Measurements from ENCODE around the gene VWA3B.
"Not testable (repeated sequence)": the region's sequence is repeated elsewhere in the genome, so short reads cannot be mapped to it uniquely, and the experiment has no call there.

VWA3B gene

DNA sequence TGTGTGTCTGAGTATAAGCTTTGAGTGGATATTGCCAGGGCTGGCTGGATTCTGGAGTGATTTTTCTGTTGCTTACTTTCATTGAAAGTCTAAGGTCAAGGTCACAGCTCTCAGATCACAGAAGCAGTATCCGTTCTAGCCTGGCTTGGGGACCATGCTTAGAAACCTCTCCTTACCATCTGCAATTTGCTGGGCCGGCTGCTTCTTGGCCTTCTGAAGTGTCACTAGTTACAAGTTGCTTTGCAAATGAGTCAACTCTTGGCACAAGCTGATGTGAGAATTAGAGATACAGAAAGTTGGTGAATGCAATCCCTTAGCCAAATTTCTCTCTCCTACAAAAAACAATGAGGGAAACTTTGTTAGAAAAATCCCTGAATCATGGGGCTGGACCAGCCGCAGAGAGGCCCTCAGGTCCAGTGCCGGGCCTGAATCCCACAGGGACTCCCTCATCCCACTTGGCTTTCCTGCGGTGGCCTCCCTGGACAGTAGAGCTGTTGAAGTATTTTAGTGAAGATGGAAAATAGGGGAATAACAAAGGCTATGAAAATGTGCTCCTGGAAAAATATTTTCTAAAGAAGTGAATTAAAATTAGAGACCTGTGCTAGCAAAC lies 166.6 kb downstream of the VWA3B start:
- no peak for DNase-seq

DNA sequence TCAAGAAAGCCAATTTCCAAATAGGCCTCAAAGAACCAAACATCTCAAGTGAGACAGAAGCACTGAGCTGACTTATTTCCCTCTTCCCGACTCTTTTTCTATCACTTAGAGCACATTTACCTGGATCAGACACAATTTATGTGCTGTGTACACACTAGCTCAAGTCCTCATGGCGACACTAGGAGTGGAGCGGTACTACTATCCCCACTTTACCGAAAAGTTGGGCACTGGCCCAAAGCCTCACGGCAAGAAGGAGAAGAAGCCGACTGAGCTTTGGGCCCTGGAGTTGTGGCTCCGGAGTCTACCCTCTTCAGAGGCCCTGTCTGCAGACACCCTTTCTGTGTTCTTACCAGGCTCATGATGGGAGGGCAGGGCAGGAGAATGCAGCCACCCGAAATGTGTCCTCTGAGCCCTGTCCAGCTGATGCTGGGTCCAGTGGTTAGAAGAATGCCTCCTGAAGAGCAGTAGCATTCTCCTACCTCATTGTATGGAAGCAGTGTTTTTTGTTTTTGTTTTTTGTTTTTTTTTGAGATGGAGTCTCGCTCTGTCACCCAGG lies 167.6 kb downstream of the VWA3B start:
- DNase-seq, result no peak

- no peak for DNase-seq
Measured at GRCh38 chr2:98258906-98259305, 171.9 kb downstream of the VWA3B start.

GRCh38 chr2:98263362-98263761 lies 176.4 kb downstream of the VWA3B start:
- DNase-seq, result no peak

GRCh38 chr2:98268225-98268624 lies 181.3 kb downstream of the VWA3B start:
- not testable (repeated sequence) for DNase-seq

DNA sequence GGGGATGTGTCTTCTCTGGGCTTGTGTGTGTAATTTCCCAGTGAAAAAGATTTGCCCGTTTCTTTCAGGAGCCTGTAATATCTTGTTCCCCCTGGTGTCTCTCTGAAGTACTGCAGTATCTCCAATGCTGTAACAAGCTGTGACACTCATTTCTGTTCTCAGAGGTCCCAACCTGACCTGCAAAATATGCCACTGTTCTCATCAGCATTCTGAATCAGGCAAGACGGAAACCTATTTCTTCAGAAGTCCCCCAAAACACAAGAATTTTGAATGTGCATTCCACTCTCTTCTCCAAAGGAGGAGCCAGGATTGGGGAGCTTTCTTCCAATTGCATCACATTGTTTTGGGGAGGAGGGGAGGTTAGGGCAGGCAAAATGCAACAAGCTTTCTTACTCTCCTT lies 182.3 kb downstream of the VWA3B start:
- peak in 1 of 2 experiments; percentile 57 for DNase-seq

DNA sequence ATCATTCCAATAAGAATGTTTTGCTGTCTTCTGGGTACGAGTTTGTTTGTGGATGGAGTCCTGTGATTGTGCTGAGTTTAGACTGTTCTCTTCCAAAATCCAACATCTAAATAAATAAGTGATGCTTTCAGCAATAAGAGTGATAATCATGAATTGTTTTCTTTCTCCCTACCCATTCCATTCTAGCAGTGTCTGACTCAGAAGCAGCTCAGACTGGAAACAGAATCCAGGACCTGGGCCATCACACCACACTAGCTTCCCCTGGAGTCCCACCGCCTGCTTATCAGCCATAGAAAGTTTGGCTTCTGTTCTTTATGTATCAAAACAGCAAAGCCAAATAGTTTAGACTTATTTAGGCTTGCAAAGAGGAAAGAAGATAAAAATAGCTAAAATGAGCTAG lies 182.9 kb downstream of the VWA3B start:
- no peak for DNase-seq

- DNase-seq, result no peak
Measured at GRCh38 chr2:98277162-98277859, 190.3 kb downstream of the VWA3B start.

DNA sequence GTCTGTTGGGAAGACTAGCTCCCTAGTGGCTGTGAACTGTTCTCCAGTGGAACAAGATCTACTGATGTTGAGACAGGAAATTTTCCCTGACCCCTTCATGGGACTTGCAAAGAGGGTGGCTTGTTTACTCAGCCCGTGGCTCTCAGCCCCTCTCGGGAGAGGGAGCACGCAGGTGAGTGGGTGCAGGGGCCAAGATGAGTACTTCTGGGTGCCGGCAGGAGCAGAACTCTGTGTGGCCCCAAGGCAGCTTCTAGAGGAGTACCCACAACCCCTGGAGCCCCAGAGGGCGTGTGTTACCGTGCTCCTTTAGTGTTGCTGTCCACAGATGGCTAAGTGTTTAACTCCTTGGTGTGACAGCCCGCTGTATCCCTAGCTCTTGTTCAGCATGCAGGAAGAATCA lies 191.1 kb downstream of the VWA3B start:
- no peak for DNase-seq

DNA sequence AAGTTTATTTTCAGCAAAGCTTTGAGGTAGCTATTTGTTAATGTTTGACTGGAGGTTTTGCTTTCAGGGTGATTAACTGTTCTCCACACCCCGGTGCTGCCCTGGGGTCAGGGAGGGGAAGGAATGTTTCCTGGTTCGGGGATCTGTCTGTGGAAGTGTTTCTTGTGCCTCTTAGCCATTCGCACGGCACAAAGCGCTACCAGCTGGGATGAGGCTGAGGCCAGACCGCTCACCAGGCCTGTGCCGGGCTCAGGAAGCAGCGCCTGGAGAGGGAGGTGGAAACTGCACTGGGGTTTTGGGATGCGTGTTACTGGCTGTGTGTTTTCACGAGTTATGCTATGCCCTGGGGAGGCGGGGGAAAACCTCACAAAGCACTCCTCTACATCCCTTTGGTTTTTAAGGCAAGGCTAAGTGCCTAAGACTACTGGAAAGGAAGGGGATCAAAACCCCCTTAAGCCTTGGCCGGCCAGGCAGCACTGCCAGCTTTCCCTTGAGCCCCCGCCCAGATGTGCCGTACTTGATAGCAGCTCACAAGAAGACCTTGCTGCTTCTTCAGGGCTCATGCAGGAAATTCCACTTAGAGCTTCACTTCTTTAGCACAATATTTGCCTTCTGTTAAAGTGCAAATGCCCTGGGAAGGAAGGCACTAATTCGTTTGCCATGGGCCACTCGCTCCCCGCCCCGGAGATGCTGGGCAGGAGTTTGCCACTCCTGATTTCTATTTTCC lies 193.6 kb downstream of the VWA3B start:
- DNase-seq, result no peak

DNA sequence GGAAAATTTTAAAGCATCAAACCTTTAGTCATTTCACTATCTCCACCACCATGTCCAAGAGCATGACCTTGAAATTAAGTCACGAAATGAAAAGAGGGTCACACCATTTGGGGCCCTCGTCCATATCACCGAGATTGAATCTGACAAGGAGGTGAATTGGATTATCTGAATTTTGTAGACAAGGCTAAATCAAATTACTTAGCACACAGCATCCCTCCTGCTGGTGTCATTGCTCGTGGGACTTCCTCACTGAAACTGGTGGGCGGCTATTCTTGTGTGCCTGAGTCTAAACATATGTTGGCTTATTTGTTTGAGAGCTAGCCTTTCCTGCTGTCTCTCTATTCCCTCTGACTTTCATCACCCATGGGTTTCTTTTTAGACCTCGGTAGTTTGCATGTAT lies 194.6 kb downstream of the VWA3B start:
- no peak for DNase-seq

GRCh38 chr2:98282109-98282508 lies 195.1 kb downstream of the VWA3B start:
- DNase-seq, result no peak

GRCh38 chr2:98293030-98293429 lies 206.1 kb downstream of the VWA3B start:
- no peak for DNase-seq

GRCh38 chr2:98293931-98294687 lies 207.1 kb downstream of the VWA3B start:
- DNase-seq, result no peak

- DNase-seq, result no peak
Measured at GRCh38 chr2:98294711-98295110, 207.7 kb downstream of the VWA3B start.

DNA sequence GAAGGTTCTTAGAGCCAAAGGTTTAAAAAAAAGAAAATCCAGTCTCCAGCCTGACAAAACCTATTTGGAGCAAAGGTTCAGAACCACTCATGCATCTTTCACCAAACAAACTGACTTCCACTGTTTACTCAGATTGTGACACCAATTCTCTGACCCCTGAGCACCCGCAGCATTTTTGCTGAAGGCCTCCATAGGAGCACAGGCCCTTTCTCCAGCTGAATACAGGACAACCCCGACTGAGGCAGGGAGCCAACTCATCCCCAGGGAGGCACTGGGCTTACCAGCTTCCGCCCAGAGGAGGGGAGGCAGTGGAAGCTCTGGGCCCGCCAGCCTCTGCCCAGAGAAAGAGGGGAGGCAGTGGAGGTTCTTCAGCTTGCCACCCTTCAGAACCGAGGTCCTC lies 208.3 kb downstream of the VWA3B start:
- DNase-seq, result no peak

DNA sequence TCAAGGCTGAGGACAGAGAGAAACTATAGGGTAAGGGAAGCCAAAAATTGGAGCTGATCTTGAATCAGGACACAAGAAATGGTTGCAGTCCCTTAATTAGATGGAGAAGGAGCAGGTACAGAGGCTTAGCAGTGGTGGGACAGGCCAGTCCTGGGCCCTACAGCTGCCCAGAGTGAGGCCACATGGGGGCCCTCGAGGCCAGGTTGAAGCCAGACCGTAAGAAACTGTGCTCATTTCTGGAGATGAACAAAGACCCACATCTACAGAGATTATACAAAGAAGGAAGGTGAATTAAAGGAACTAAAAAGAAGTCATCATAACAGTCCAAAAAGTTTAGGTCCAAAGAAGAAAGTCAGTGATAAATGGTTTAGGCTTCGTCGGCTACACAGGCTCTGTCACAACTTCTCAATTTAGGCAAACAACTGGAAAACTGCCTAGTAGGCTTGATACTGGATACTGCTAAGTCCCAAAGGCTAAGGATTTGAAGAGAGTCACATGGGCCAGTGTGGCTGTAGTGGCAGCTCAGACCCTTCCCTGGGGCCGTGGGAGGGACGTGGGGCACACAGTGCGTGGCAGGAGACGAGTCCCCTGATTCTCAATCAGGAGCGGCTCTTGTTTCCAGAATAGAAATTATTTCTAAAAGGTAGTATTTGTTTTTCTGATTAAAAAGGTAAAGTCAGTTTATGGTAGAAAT lies 208.9 kb downstream of the VWA3B start:
- no peak for DNase-seq

DNA sequence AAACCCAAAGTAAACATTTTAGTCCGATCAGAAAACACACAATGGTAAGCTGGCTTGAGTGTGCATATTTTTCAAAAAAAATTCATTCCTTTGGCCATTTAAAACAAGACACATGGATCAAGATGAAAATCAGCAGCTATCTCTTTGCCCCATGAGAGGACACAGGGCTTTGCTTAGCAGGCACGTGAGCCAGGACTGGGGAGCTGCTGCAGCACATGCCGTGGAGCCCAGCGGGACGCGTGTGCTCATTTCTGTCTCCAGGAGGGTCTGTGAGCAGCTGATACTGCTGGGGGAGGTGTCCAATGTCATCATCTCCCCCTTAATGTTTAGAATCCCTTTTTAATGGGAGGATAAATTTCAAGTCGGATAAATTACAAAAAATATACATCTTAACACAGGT lies 209.5 kb downstream of the VWA3B start:
- no peak for DNase-seq

GRCh38 chr2:98297817-98298682 lies 211.1 kb downstream of the VWA3B start:
- DNase-seq, result no peak

DNA sequence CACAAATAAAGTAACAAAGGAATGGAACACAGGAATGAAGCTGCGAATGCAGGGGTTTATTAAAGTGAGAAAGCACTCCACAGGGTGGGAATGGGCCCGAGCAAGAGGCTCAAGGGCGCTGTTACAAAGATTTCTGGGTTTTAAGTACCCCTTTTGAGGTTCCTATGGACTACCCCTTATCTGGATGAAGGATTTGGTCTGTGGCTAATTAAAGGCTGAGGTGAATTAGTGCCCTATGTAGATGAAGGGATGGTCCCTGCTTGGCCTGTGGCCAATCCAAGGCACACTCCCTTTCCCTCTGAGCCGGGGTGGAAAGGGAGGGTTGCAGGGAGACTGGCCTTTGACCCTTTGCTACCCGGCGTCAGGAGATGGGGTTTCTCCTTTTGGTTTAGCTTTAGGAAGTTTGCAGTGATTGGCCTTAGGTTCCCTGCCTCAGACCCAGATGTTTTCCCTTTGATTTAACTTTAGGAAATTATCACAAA lies 211.8 kb downstream of the VWA3B start:
- no peak for DNase-seq

- no peak for DNase-seq
Measured at GRCh38 chr2:98299211-98299905, 212.4 kb downstream of the VWA3B start.

All from SW 1271 (cell line).